SK-N-SH treated with all-trans-retinoic acid at 6 μM for 48 hours (cell line): ENCODE results near the gene CHTF18.

ENCODE experiments used
- ATAC-seq: fragments of 200-7000 bp; cut with Tn5 transposase; 3 replicates; pipeline ENCODE4 v1.9.1; 2020; ENCODE audit warnings: mild to moderate bottlenecking, moderate library complexity
- ARNTL ChIP-seq: fragments of 450-650 bp; formaldehyde crosslinking; IDR thresholded peaks from 2 replicates; pipeline ENCODE4 v1.5.0; 2020; ENCODE audit warnings: low read depth, mild to moderate bottlenecking, moderate library complexity, borderline replicate concordance
- BACH2 ChIP-seq: fragments of 250-450 bp; sonication (Bioruptor Pico); IDR thresholded peaks from 2 replicates; pipeline ENCODE4 v1.9.0; 2021; ENCODE audit warnings: mild to moderate bottlenecking, borderline replicate concordance
- CSDC2 ChIP-seq: fragments of 250-450 bp; sonication (Bioruptor Pico); IDR thresholded peaks from 2 replicates; pipeline ENCODE4 v1.5.0; 2020; ENCODE audit warnings: mild to moderate bottlenecking, moderate library complexity
- ESRRG ChIP-seq: fragments of 250-450 bp; sonication (Bioruptor Pico); IDR thresholded peaks from 2 replicates; pipeline ENCODE4 v1.6.1; 2021; ENCODE audit warnings: mild to moderate bottlenecking
- GLIS3 ChIP-seq: fragments of 250-450 bp; sonication (Bioruptor Pico); IDR thresholded peaks from 2 replicates; pipeline ENCODE4 v1.5.0; 2020; ENCODE audit warnings: mild to moderate bottlenecking, moderate library complexity
- ISL1 ChIP-seq: fragments of 250-450 bp; sonication (Bioruptor Pico); IDR thresholded peaks from 2 replicates; pipeline ENCODE4 v2.1.2; 2022; ENCODE audit warnings: mild to moderate bottlenecking, moderate library complexity
- OSR1 ChIP-seq: fragments of 250-450 bp; sonication (Bioruptor Pico); IDR thresholded peaks from 2 replicates; pipeline ENCODE4 v1.8.0; 2022; ENCODE audit warnings: moderate library complexity, mild to moderate bottlenecking, inconsistent platforms
- PPARA ChIP-seq: fragments of 250-450 bp; sonication (Bioruptor Pico); IDR thresholded peaks from 2 replicates; pipeline ENCODE4 v1.5.0; 2020; ENCODE audit warnings: mild to moderate bottlenecking, borderline replicate concordance
- SNAI2 ChIP-seq: fragments of 250-450 bp; sonication (Bioruptor Pico); IDR thresholded peaks from 2 replicates; pipeline ENCODE4 v1.5.0; 2020; ENCODE audit warnings: mild to moderate bottlenecking, moderate library complexity
- TCF4 ChIP-seq: fragments of 250-450 bp; sonication (Bioruptor Pico); IDR thresholded peaks from 2 replicates; pipeline ENCODE4 v1.8.0; 2021; ENCODE audit warnings: mild to moderate bottlenecking, moderate library complexity, borderline replicate concordance
- ZFP30 ChIP-seq: fragments of 450-650 bp; formaldehyde crosslinking; IDR thresholded peaks from 2 replicates; pipeline ENCODE4 v1.5.0; 2022; ENCODE audit warnings: mild to moderate bottlenecking, moderate library complexity
- ZNF565 ChIP-seq: fragments of 450-650 bp; formaldehyde crosslinking; conservative IDR thresholded peaks from 2 replicates; pipeline ENCODE4 v1.5.0; 2020; ENCODE audit warnings: low read depth, mild to moderate bottlenecking, moderate library complexity
- ZNF70 ChIP-seq: fragments of 450-650 bp; formaldehyde crosslinking; IDR thresholded peaks from 2 replicates; pipeline ENCODE4 v1.5.0; 2020; ENCODE audit warnings: mild to moderate bottlenecking, moderate library complexity
- TF ChIP-seq, protein P1 (sequence below): fragments of 250-450 bp; sonication (Bioruptor Pico); IDR thresholded peaks from 2 replicates; pipeline ENCODE4 v1.8.0; 2021; ENCODE audit warnings: low read depth, mild to moderate bottlenecking, moderate library complexity, borderline replicate concordance
- TF ChIP-seq, protein P2 (sequence below): fragments of 250-450 bp; sonication (Bioruptor Pico); IDR thresholded peaks from 2 replicates; pipeline ENCODE4 v1.8.0; 2020; ENCODE audit warnings: mild to moderate bottlenecking, moderate library complexity, borderline replicate concordance
- TF ChIP-seq, protein P3 (sequence below): fragments of 250-450 bp; sonication (Bioruptor Pico); IDR thresholded peaks from 2 replicates; pipeline ENCODE4 v1.5.0; 2020; ENCODE audit warnings: mild to moderate bottlenecking, moderate library complexity
- TF ChIP-seq, protein P4 (sequence below): fragments of 250-450 bp; sonication (Bioruptor Pico); IDR thresholded peaks from 2 replicates; pipeline ENCODE4 v1.5.1; 2021; ENCODE audit warnings: mild to moderate bottlenecking, moderate library complexity

CHTF18 gene

DNA sequence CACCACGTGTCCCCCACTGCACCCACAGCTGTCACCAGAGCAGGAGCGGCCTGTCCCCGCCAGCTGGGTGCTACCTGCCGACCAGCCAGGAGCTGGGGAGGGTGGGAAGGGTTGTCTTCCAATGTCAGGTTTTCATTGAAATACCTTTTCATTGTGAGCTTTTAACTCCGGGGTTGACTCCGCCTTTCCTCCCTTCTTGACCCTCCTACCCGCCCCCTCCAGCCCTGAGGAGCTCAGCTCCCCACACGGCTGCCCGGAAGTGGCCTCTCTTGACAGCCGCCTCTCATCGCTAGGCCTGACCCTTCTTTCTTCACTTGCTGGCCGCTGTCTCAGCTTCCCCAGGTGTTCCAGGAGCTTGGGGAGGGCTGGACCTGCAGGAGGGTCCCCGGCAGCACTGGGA, 33.3 kb downstream of the CHTF18 start:
- TF ChIP-seq ESRRG, result no peak
- no peak for TF ChIP-seq CSDC2
- TF ChIP-seq, protein P1, sequence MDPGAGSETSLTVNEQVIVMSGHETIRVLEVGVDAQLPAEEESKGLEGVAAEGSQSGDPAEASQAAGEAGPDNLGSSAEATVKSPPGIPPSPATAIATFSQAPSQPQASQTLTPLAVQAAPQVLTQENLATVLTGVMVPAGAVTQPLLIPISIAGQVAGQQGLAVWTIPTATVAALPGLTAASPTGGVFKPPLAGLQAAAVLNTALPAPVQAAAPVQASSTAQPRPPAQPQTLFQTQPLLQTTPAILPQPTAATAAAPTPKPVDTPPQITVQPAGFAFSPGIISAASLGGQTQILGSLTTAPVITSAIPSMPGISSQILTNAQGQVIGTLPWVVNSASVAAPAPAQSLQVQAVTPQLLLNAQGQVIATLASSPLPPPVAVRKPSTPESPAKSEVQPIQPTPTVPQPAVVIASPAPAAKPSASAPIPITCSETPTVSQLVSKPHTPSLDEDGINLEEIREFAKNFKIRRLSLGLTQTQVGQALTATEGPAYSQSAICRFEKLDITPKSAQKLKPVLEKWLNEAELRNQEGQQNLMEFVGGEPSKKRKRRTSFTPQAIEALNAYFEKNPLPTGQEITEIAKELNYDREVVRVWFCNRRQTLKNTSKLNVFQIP, result no peak
- no peak for TF ChIP-seq SNAI2 (CRISPR knock-in tag)
- TF ChIP-seq ZFP30 (CRISPR knock-in tag), result no peak
- TF ChIP-seq ISL1 (CRISPR knock-in tag), result no peak
- TF ChIP-seq ZNF565 (CRISPR knock-in tag), result no peak
- no peak for TF ChIP-seq BACH2 (CRISPR knock-in tag)
- no peak for TF ChIP-seq GLIS3 (CRISPR knock-in tag)
- TF ChIP-seq, protein P2, sequence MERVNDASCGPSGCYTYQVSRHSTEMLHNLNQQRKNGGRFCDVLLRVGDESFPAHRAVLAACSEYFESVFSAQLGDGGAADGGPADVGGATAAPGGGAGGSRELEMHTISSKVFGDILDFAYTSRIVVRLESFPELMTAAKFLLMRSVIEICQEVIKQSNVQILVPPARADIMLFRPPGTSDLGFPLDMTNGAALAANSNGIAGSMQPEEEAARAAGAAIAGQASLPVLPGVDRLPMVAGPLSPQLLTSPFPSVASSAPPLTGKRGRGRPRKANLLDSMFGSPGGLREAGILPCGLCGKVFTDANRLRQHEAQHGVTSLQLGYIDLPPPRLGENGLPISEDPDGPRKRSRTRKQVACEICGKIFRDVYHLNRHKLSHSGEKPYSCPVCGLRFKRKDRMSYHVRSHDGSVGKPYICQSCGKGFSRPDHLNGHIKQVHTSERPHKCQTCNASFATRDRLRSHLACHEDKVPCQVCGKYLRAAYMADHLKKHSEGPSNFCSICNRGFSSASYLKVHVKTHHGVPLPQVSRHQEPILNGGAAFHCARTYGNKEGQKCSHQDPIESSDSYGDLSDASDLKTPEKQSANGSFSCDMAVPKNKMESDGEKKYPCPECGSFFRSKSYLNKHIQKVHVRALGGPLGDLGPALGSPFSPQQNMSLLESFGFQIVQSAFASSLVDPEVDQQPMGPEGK (CRISPR knock-in tag), result no peak
- TF ChIP-seq PPARA (CRISPR knock-in tag), result no peak
- TF ChIP-seq OSR1, result no peak
- TF ChIP-seq, protein P3, sequence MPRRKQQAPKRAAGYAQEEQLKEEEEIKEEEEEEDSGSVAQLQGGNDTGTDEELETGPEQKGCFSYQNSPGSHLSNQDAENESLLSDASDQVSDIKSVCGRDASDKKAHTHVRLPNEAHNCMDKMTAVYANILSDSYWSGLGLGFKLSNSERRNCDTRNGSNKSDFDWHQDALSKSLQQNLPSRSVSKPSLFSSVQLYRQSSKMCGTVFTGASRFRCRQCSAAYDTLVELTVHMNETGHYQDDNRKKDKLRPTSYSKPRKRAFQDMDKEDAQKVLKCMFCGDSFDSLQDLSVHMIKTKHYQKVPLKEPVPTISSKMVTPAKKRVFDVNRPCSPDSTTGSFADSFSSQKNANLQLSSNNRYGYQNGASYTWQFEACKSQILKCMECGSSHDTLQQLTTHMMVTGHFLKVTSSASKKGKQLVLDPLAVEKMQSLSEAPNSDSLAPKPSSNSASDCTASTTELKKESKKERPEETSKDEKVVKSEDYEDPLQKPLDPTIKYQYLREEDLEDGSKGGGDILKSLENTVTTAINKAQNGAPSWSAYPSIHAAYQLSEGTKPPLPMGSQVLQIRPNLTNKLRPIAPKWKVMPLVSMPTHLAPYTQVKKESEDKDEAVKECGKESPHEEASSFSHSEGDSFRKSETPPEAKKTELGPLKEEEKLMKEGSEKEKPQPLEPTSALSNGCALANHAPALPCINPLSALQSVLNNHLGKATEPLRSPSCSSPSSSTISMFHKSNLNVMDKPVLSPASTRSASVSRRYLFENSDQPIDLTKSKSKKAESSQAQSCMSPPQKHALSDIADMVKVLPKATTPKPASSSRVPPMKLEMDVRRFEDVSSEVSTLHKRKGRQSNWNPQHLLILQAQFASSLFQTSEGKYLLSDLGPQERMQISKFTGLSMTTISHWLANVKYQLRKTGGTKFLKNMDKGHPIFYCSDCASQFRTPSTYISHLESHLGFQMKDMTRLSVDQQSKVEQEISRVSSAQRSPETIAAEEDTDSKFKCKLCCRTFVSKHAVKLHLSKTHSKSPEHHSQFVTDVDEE (CRISPR knock-in tag), result no peak
- TF ChIP-seq TCF4, result no peak
- no peak for TF ChIP-seq ZNF70
- no peak for ATAC-seq

GRCh38 chr16:822174-822908, 33.9 kb downstream of the CHTF18 start:
- no peak for TF ChIP-seq ARNTL (CRISPR knock-in tag)
- TF ChIP-seq, protein P3 (CRISPR knock-in tag), result no peak
- no peak for TF ChIP-seq ZNF565 (CRISPR knock-in tag)
- TF ChIP-seq, protein P4, sequence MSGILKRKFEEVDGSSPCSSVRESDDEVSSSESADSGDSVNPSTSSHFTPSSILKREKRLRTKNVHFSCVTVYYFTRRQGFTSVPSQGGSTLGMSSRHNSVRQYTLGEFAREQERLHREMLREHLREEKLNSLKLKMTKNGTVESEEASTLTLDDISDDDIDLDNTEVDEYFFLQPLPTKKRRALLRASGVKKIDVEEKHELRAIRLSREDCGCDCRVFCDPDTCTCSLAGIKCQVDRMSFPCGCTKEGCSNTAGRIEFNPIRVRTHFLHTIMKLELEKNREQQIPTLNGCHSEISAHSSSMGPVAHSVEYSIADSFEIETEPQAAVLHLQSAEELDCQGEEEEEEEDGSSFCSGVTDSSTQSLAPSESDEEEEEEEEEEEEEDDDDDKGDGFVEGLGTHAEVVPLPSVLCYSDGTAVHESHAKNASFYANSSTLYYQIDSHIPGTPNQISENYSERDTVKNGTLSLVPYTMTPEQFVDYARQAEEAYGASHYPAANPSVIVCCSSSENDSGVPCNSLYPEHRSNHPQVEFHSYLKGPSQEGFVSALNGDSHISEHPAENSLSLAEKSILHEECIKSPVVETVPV (CRISPR knock-in tag), result no peak
- TF ChIP-seq, protein P2 (CRISPR knock-in tag), result no peak
- no peak for TF ChIP-seq CSDC2
- TF ChIP-seq ISL1 (CRISPR knock-in tag), result no peak
- no peak for TF ChIP-seq GLIS3 (CRISPR knock-in tag)
- TF ChIP-seq TCF4, result no peak
- no peak for TF ChIP-seq PPARA (CRISPR knock-in tag)
- ATAC-seq, result no peak
